Mucosa of descending colon (tissue), 3 donors: ENCODE measurements around the gene IP6K1. TPM values are rescaled to one million over a fixed set of nuclear protein-coding genes. Genes with fewer than 3 reads are reported as not detected.

ENCODE experiments used
- ATAC-seq: fragments of 200-7000 bp; cut with Tn5 transposase; one replicate; pipeline ENCODE4 v1.9.1; 2020; ENCODE audit warnings: mild to moderate bottlenecking, moderate library complexity
- DNase-seq, 3 donors: peaks; one replicate each; pipeline ENCODE4 v3.0.0-alpha.2; 2020
- H3K36me3 ChIP-seq: fragments of 200-600 bp; one replicate; pipeline ENCODE4 v1.8.0; 2021; ENCODE audit warnings: low read depth, mild to moderate bottlenecking
- H3K4me1 ChIP-seq: fragments of 200-600 bp; one replicate; pipeline ENCODE4 v1.8.0; 2021; ENCODE audit warnings: low read depth, mild to moderate bottlenecking
- H3K4me3 ChIP-seq: fragments of 200-600 bp; one replicate; pipeline ENCODE4 v1.8.0; 2021; ENCODE audit warnings: mild to moderate bottlenecking
- H3K9me3 ChIP-seq: fragments of 200-600 bp; one replicate; pipeline ENCODE4 v1.8.0; 2021; ENCODE audit warnings: mild to moderate bottlenecking
- CTCF ChIP-seq: fragments of 200-600 bp; IDR thresholded peaks from one replicate; pipeline ENCODE4 v1.8.0; 2022; ENCODE audit warnings: antibody characterized with exemption, mild to moderate bottlenecking
- intact Hi-C, 2 donors: fragments of 100-400 bp; cut with DNase I in 1 of 2; cut with micrococcal nuclease in 1 of 2; formaldehyde crosslinking; loops; one replicate each; pipeline versions ENCODE4 v1.11.0 to v1.11.1; 2022; cut with DNase I, micrococcal nuclease
- total RNA-seq, 3 donors: library from RNA; stranded (reverse); fragmentation: NEBNext Ultra II Directional in 2 of 3; extraction: Animal tissue kit (Norgen Biotek cat#: 25700) in 2 of 3; gene quantifications; one replicate each; pipeline versions ENCODE4 v1.2.1 to v1.2.4, GENCODE V29; 2021 to 2023
- donor health status: DM: no; HTN: no; CAD: no; lungs with moderate emphysema.
- donor health status: DM: no; HTN: no; CAD: no.
- donor health status: DM: no; HTN: yes; CAD: no.

The IP6K1 gene
- total RNA-seq, 3 donors from 2014 or later = 33.1 to 52.5 (median 39.5) TPM

- ATAC-seq (no peak), DNase-seq (no peak)
- peaks cover 7% of the 10 kb centered on the region for H3K4me1 ChIP-seq
- H3K9me3 ChIP-seq = no peaks in the 10 kb centered on the region
- TF ChIP-seq CTCF = no peak
- H3K4me3 ChIP-seq = no peak overlapping the region
- H3K36me3 ChIP-seq = no peaks in the 10 kb centered on the region
- intact Hi-C loops = no loop called here
Observed at GRCh38 chr3:49791571-49791970, 5.2 kb upstream of the IP6K1 start.

- DNase-seq (no peak), ATAC-seq (no peak)
- no peak overlapping the region for H3K4me3 ChIP-seq
- peaks cover 9% of the 10 kb centered on the region for H3K4me1 ChIP-seq
- peaks cover 3% of the 10 kb centered on the region for H3K36me3 ChIP-seq
- H3K9me3 ChIP-seq = no peaks in the 10 kb centered on the region
- no peak for TF ChIP-seq CTCF
- intact Hi-C loops = no loop called here
Observed at GRCh38 chr3:49790626-49791411, 4.5 kb upstream of the IP6K1 start.

- Histone ChIP-seq H3K4me1 (peaks cover 24% of the 10 kb centered on the region), H3K36me3 (peaks cover 3% of the 10 kb centered on the region), H3K4me3 (no peak overlapping the region), H3K9me3 (no peaks in the 10 kb centered on the region)
- no peak for TF ChIP-seq CTCF
- DNase-seq (no peak), ATAC-seq (no peak)
- intact Hi-C loops = no loop called here
Observed at GRCh38 chr3:49788056-49788455, 1.7 kb upstream of the IP6K1 start.

GRCh38 chr3:49787536-49787935, 1.2 kb upstream of the IP6K1 start:
- no peak for ATAC-seq
- Histone ChIP-seq H3K4me1 (peaks cover 24% of the 10 kb centered on the region), H3K36me3 (peaks cover 3% of the 10 kb centered on the region), H3K9me3 (no peaks in the 10 kb centered on the region), H3K4me3 (no peak overlapping the region)
- DNase-seq = no peak
- TF ChIP-seq CTCF = no peak
- intact Hi-C loops = no loop called here

- TF ChIP-seq CTCF = no peak
- DNase-seq = no peak
Observed at GRCh38 chr3:49787182-49787464, 781 bp upstream of the IP6K1 start.

More at GRCh38 chr3:49787182-49787464, 781 bp upstream of the IP6K1 start:
- intact Hi-C loops = no loop called here
- ATAC-seq = no peak
- Histone ChIP-seq H3K36me3 (peaks cover 3% of the 10 kb centered on the region), H3K4me1 (peaks cover 26% of the 10 kb centered on the region), H3K4me3 (no peak overlapping the region), H3K9me3 (no peaks in the 10 kb centered on the region)
